ENCODE measurements around the gene SDR9C7. TPM values are rescaled to one million over a fixed set of nuclear protein-coding genes. Genes with fewer than 3 reads are reported as not detected.
"Not testable (repeated sequence)": the region's sequence is repeated elsewhere in the genome, so short reads cannot be mapped to it uniquely, and the experiment has no call there.

Gene SDR9C7
- total RNA-seq, 1 donor from 2014 or later: not detected

DNA sequence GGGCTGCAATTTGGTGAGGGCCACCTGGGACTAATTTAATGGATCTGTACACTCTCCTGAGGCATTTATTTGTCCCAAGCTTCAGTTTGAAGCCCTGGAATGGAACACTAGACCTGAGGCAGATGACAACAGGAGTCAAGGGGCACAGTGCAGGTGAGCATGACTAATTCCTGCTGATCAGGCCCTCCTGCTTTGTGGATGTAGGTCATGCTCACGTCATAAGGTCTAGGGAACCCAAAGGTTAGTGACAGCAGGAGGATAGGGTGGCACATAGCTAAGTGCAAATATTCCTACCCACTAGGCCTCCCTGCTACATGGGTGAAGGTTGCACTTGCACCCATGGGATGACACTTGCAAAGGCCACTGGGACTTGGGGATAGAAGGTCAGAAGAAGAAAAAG lies 30.8 kb downstream of the SDR9C7 start:
- no peak overlapping the region for H3K4me3 ChIP-seq (ENCODE audit: low read depth, low read length)
- DNase-seq (ENCODE audit: low read depth): no peak
- TF ChIP-seq, protein P1, sequence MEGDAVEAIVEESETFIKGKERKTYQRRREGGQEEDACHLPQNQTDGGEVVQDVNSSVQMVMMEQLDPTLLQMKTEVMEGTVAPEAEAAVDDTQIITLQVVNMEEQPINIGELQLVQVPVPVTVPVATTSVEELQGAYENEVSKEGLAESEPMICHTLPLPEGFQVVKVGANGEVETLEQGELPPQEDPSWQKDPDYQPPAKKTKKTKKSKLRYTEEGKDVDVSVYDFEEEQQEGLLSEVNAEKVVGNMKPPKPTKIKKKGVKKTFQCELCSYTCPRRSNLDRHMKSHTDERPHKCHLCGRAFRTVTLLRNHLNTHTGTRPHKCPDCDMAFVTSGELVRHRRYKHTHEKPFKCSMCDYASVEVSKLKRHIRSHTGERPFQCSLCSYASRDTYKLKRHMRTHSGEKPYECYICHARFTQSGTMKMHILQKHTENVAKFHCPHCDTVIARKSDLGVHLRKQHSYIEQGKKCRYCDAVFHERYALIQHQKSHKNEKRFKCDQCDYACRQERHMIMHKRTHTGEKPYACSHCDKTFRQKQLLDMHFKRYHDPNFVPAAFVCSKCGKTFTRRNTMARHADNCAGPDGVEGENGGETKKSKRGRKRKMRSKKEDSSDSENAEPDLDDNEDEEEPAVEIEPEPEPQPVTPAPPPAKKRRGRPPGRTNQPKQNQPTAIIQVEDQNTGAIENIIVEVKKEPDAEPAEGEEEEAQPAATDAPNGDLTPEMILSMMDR (conservative IDR thresholded peaks at IDR 0.05; ENCODE audit: low read depth, low read length): no peak

DNA sequence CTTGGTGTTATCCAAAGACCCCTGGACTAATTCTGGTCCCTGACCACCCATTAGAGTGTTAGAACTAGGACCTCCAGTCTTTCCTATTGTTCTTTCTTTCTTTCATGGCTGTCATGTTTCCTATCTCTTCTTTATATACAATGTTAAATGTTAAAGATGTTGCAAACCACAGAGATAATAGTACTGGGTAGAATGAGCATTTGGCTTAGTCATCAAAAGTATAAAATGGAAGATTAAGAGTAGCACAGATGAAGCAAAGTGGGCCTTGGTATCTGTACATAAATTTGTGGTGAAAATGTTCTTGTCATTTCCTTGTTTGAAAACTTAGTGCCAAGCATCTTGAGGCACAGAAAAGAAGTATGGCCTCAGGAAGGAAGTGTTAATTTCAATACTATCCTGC lies 32.9 kb downstream of the SDR9C7 start:
- DNase-seq (ENCODE audit: low read depth); H3K4me3 ChIP-seq (ENCODE audit: low read depth, low read length): not testable (repeated sequence)

GRCh38 chr12:56900583-56900982 lies 33.6 kb downstream of the SDR9C7 start:
- TF ChIP-seq, protein P1 (conservative IDR thresholded peaks at IDR 0.05; ENCODE audit: low read depth, low read length): no peak
- H3K4me3 ChIP-seq (ENCODE audit: low read depth, low read length): no peak overlapping the region
- DNase-seq (ENCODE audit: low read depth): no peak

DNA sequence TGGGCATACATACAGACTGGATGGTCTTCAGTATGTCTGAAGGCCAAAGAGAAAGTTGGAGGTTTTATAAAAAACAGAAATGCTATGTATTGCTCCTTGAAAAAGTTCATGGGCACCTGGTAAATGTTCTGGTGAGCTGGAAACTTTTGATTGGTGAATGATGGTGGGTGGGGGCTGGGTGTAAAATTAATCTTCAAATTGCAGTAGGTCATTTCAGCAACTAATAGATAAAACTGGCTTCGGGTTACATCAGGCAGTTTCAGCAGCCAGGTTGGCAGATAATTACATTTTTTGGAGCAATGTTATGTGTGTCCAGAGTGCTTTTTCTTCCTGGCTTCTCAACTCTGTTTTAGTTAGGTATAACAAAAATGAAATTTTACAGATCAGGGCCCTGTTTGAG lies 35.3 kb downstream of the SDR9C7 start:
- no peak for DNase-seq (ENCODE audit: low read depth)
- no peak overlapping the region for H3K4me3 ChIP-seq (ENCODE audit: low read depth, low read length)
- TF ChIP-seq, protein P1 (conservative IDR thresholded peaks at IDR 0.05; ENCODE audit: low read depth, low read length): no peak

- no peak for DNase-seq (ENCODE audit: low read depth)
- H3K4me3 ChIP-seq (ENCODE audit: low read depth, low read length): no peak overlapping the region
- TF ChIP-seq, protein P1 (conservative IDR thresholded peaks at IDR 0.05; ENCODE audit: low read depth, low read length): no peak
These were observed 36.3 kb downstream of the SDR9C7 start for GRCh38 chr12:56897844-56898361.

DNA sequence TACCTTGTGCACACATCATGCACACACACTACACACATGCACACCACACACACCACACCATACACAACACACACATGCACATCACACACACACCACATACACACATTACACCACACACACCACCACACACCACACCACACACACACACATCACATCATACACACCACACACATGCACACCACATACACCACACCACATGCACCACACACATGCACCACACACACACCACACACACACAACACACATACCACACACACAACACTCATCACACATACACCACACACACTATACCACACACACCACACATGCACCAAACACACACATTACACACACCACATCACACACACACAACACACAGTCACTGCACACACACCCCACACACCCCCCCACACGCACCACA lies 38.1 kb downstream of the SDR9C7 start:
- TF ChIP-seq, protein P1 (conservative IDR thresholded peaks at IDR 0.05; ENCODE audit: low read depth, low read length): no peak
- DNase-seq (ENCODE audit: low read depth): no peak
- H3K4me3 ChIP-seq (ENCODE audit: low read depth, low read length): no peak overlapping the region

GRCh38 chr12:56894698-56895368 lies 39.4 kb downstream of the SDR9C7 start:
- no peak overlapping the region for H3K4me3 ChIP-seq (ENCODE audit: low read depth, low read length)
- TF ChIP-seq, protein P1 (conservative IDR thresholded peaks at IDR 0.05; ENCODE audit: low read depth, low read length): no peak
- no peak for DNase-seq (ENCODE audit: low read depth)

DNA sequence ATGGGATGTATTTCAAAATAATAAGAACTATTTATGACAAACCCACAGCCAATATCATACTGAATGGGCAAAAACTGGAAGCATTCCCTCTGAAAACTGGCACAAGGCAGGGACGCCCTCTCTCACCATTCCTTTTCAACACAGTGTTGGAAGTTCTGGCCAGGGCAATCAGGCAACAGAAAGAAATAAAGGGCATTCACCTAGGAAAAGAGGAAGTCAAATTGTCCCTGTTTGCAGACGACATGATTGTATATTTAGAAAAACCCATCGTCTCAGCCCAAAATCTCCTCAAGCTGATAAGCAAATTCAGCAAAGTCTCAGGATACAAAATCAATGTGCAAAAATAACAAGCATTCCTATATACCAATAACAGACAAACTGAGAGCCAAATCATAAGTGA lies 42.3 kb downstream of the SDR9C7 start:
- not testable (repeated sequence) for DNase-seq (ENCODE audit: low read depth); H3K4me3 ChIP-seq (ENCODE audit: low read depth, low read length)
